Mesenchymal stem cell (in vitro differentiated cells and primary cell): ENCODE measurements around the gene INPP5E.
A peak's percentile ranks its signal among the peaks of the same experiment; 100 is the strongest.

Experiments used
- DNase-seq: peaks from one replicate; pipeline ENCODE4 v3.0.0-alpha.2; 2013
- H2AFZ ChIP-seq: one replicate; pipeline ENCODE4 v1.6.1; 2013; ENCODE audit warnings: low read depth, mild to moderate bottlenecking, control low read depth, inconsistent platforms, low read length, moderate library complexity
- H2AK5ac ChIP-seq: 2 replicates; pipeline ENCODE4 v1.6.1; 2013; ENCODE audit warnings: low read length, moderate library complexity, mild to moderate bottlenecking, inconsistent platforms; ENCODE audit not compliant: severe bottlenecking
- H2BK120ac ChIP-seq: one replicate; pipeline ENCODE4 v1.6.1; 2013; ENCODE audit warnings: low read depth, mild to moderate bottlenecking, inconsistent platforms, low read length, moderate library complexity
- H2BK12ac ChIP-seq, 2 experiments: one replicate each; pipeline ENCODE4 v1.6.1; 2013; ENCODE audit warnings: inconsistent platforms in 2 of 2, low read length in 2 of 2, mild to moderate bottlenecking in 2 of 2, moderate library complexity in 2 of 2, control low read depth in 1 of 2
- H2BK15ac ChIP-seq: one replicate; pipeline ENCODE4 v1.6.1; 2013; ENCODE audit warnings: mild to moderate bottlenecking, low read depth, inconsistent platforms; ENCODE audit not compliant: poor library complexity, severe bottlenecking
- H2BK5ac ChIP-seq: 2 replicates; pipeline ENCODE4 v1.6.1; 2013; ENCODE audit warnings: low read depth, mild to moderate bottlenecking, low read length, control low read depth, inconsistent platforms; ENCODE audit not compliant: poor library complexity, severe bottlenecking
- H3K14ac ChIP-seq, 2 experiments: one replicate each; pipeline ENCODE4 v1.6.1; 2013; ENCODE audit warnings: inconsistent platforms in 2 of 2, low read length in 2 of 2, control low read depth in 1 of 2, mild to moderate bottlenecking in 1 of 2, moderate library complexity in 1 of 2
- H3K18ac ChIP-seq, 2 experiments: one replicate each; pipeline ENCODE4 v1.6.1; 2013; ENCODE audit warnings: inconsistent platforms in 2 of 2, low read length in 2 of 2, control low read depth in 1 of 2, low read depth in 1 of 2, mild to moderate bottlenecking in 1 of 2
- H3K23ac ChIP-seq, 2 experiments: one replicate each; pipeline ENCODE4 v1.6.1; 2013; ENCODE audit warnings: inconsistent platforms in 2 of 2, low read length in 2 of 2, mild to moderate bottlenecking in 2 of 2, moderate library complexity in 2 of 2, control low read depth in 1 of 2
- H3K27ac ChIP-seq: 2 replicates; pipeline ENCODE4 v1.5.1; 2013; ENCODE audit warnings: mild to moderate bottlenecking, moderate library complexity, low read length, control low read depth, inconsistent platforms; ENCODE audit not compliant: poor library complexity, severe bottlenecking
- H3K27me3 ChIP-seq, 2 experiments: 2 replicates each; pipeline versions ENCODE4 v1.6.1 to v1.7.0; 2013; ENCODE audit warnings: low read length in 2 of 2, mild to moderate bottlenecking in 2 of 2, moderate library complexity in 2 of 2, control low read depth in 1 of 2, inconsistent platforms in 1 of 2; ENCODE audit not compliant: control insufficient read depth in 1 of 2, insufficient read depth in 1 of 2
- H3K36me3 ChIP-seq, 2 experiments: 2 replicates each; pipeline versions ENCODE4 v1.6.1 to v1.7.0; 2013; ENCODE audit warnings: low read length in 2 of 2, control low read depth in 1 of 2, inconsistent platforms in 1 of 2, low read depth in 1 of 2, mild to moderate bottlenecking in 1 of 2; ENCODE audit not compliant: insufficient read depth in 2 of 2, control insufficient read depth in 1 of 2
- H3K4ac ChIP-seq, 2 experiments: one replicate each; pipeline ENCODE4 v1.6.1; 2013; ENCODE audit warnings: inconsistent platforms in 2 of 2, low read length in 2 of 2, mild to moderate bottlenecking in 2 of 2, moderate library complexity in 2 of 2, control low read depth in 1 of 2, low read depth in 1 of 2
- H3K4me1 ChIP-seq: 2 replicates; pipeline ENCODE4 v1.6.1; 2013; ENCODE audit warnings: low read depth, low read length, control low read depth; ENCODE audit not compliant: control insufficient read depth, insufficient read depth
- H3K4me2 ChIP-seq: 2 replicates; pipeline ENCODE4 v1.6.1; 2013; ENCODE audit warnings: low read length, mild to moderate bottlenecking, inconsistent platforms; ENCODE audit not compliant: poor library complexity, severe bottlenecking
- H3K4me3 ChIP-seq, 2 experiments: 2 replicates each; pipeline versions ENCODE4 v1.5.1 to v1.7.0; 2013; ENCODE audit warnings: low read length in 2 of 2, mild to moderate bottlenecking in 2 of 2, control low read depth in 1 of 2, low read depth in 1 of 2; ENCODE audit not compliant: insufficient read depth in 1 of 2
- H3K79me1 ChIP-seq: replicated peaks from 2 replicates; pipeline ENCODE4 v1.6.1; 2013; ENCODE audit warnings: mild to moderate bottlenecking, control low read depth, low read length, inconsistent platforms; ENCODE audit not compliant: poor library complexity, severe bottlenecking
- H3K9ac ChIP-seq: 2 replicates; pipeline ENCODE4 v1.7.0; 2013; ENCODE audit warnings: mild to moderate bottlenecking, low read length, moderate library complexity
- H3K9me3 ChIP-seq: 2 replicates; pipeline ENCODE4 v1.7.0; 2013; ENCODE audit warnings: mild to moderate bottlenecking, low read length; ENCODE audit not compliant: control insufficient read depth
- H4K8ac ChIP-seq: one replicate; pipeline ENCODE4 v1.6.1; 2013; ENCODE audit warnings: inconsistent platforms, mild to moderate bottlenecking, low read length, moderate library complexity
- H4K91ac ChIP-seq: one replicate; pipeline ENCODE4 v1.6.1; 2013; ENCODE audit warnings: mild to moderate bottlenecking, low read length, inconsistent platforms
- WGBS: methylation state at CpG from one replicate; pipeline ENCODE4 v1.1.7; 2013; ENCODE audit warnings: mixed read lengths; 5-methylcytosine and 5-hydroxymethylcytosine counted together

INPP5E gene

DNA sequence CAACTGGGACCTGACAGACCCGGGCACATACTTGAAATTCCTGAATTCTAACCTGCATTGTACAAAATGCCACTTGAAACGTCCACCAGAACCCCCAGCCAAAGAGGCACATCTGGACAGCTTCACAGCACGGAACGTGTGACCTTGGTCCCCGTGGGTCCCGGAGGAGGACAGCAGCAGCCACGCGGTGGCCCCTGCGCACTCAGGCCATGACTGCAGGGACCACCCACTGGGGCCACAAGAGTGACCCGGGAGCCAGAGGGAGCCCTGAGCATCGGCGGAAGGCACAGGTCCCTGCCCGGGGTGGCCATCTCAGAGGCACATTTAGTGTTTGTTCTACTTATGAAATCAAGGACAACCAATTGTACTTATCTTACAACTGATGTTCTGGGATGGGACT is 37.6 kb downstream of the INPP5E start:
- no peaks in the 10 kb centered on the region for H3K27me3 ChIP-seq
- H2BK12ac ChIP-seq, result no peak overlapping the region
- no peak for DNase-seq
- no peak overlapping the region for H2BK120ac ChIP-seq
- no peak overlapping the region for H2BK15ac ChIP-seq
- H4K91ac ChIP-seq, result no peak overlapping the region
- H3K9ac ChIP-seq, result peak overlapping the region; percentile 93
- peaks cover 18% of the 10 kb centered on the region for H3K4me1 ChIP-seq
- no peak overlapping the region for H3K27ac ChIP-seq
- no peak overlapping the region for H3K14ac ChIP-seq
- H4K8ac ChIP-seq, result no peak overlapping the region
- no peak overlapping the region for H3K4ac ChIP-seq
- H2AFZ ChIP-seq, result no peak overlapping the region
- peaks cover 25% of the 10 kb centered on the region for H3K79me1 ChIP-seq
- no peak overlapping the region for H2BK5ac ChIP-seq
- H3K4me2 ChIP-seq, result no peak overlapping the region
- WGBS, result 87% methylated on average over 10 of the region's 13 CpGs
- peaks cover 54 to 64% of the 10 kb centered on the region in 2 experiments for H3K36me3 ChIP-seq
- no peak overlapping the region for H2AK5ac ChIP-seq
- no peak overlapping the region for H3K23ac ChIP-seq
- no peak overlapping the region for H3K18ac ChIP-seq
- H3K9me3 ChIP-seq, result no peaks in the 10 kb centered on the region
- H3K4me3 ChIP-seq, result no peak overlapping the region

DNA sequence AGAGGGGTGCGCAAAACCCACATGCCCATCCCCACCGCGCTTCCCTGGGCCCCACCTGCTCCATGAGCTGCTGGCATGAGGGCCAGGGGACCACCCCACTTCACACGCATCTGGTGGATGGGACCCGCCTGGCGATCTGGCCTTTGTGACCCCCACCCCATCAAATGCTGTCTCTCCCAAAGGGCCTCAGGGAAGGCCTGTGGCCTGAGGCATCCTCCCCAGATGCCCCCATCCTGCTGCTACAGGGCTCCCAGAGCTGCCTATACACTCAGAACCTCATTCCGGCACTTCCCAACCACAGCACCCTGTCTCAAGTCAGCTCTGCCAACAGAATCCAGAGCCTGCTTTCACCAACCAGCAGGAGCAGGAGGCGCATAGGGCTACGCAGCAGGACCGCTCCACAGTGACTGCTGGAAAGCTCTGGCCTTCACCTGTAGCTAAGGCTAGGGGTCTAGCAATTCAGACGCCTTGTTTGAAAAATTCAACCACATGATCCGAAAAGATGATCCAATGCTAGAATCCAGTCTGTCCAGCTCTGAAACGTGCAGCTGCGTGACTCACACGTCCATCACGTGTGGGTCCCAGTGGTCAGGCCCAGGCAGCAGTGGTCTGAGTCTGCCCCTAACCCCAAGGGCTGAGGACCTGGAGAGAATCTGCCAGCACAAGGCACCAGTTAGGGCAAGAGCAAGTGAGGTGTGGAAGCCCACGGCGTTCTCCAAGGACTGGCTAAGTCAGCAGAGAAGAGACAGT is 38.3 kb downstream of the INPP5E start:
- 92% methylated on average over 18 of the region's 18 CpGs for WGBS
- H3K27me3 ChIP-seq, result no peaks in the 10 kb centered on the region
- no peak overlapping the region for H3K4me3 ChIP-seq
- no peak overlapping the region for H3K4me2 ChIP-seq
- no peak overlapping the region for H2BK5ac ChIP-seq
- peaks cover 18% of the 10 kb centered on the region for H3K4me1 ChIP-seq
- peaks cover 56 to 67% of the 10 kb centered on the region in 2 experiments for H3K36me3 ChIP-seq
- no peak overlapping the region for H3K4ac ChIP-seq
- H3K23ac ChIP-seq, result no peak overlapping the region
- H2BK120ac ChIP-seq, result no peak overlapping the region
- H4K91ac ChIP-seq, result no peak overlapping the region
- peak overlapping the region; percentile 93 for H3K9ac ChIP-seq
- H4K8ac ChIP-seq, result no peak overlapping the region
- no peak overlapping the region for H2BK15ac ChIP-seq
- H3K79me1 ChIP-seq, result peaks cover 28% of the 10 kb centered on the region
- H2BK12ac ChIP-seq, result no peak overlapping the region
- H3K14ac ChIP-seq, result no peak overlapping the region
- no peak overlapping the region for H3K27ac ChIP-seq
- H2AK5ac ChIP-seq, result no peak overlapping the region
- H2AFZ ChIP-seq, result no peak overlapping the region
- DNase-seq, result peak; percentile 15
- no peak overlapping the region for H3K18ac ChIP-seq
- H3K9me3 ChIP-seq, result no peaks in the 10 kb centered on the region

DNA sequence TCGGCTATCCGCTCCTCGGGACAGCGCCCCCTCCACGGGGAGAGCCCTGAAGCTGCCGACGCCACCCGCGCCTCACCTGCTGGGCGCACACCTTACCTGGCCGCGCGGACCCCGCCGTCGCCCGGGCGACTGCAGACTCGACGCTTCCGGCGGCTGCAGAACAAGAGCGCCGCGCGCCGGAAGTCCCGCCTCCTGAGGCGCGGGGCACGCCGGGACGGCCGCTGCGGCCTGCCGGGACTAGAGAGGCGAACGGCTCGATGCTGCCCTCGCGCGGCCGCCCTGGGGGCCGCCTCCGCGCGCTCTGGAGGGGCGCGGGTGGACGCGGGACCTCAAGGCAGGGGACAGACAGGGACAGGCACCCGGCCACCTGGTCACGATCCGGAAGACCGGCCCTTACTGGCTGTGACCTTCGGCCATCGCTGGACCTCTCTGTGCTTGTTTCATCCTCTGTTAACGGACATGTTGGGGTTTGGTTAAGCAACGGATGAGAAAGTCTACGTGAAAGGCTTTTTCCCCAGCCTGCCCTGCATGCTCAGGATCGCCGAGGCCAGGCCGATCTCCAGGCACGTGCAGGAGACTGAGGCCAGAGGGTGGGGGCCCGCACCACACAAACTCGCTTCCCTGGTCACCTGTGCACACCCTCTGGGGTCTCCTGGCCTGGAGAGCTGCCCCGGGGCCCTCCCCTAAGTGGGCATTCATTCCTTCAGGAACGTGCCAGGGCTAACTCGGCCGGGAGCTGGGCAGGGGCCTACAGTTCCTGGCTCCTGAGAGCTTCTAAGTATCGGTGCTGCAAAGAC is 39.4 kb downstream of the INPP5E start, which contains the start of gene SNAPC4:
Gene SNAPC4, minus strand, starts transcription at position 133 of the 797 bp plus-strand sequence. CDS start 1,742 bp downstream, outside the sequence.
- H2AK5ac ChIP-seq, result no peak within 1 kb of the TSS
- H3K79me1 ChIP-seq, result peaks cover 36% of the 10 kb centered on the region
- no peak within 1 kb of the TSS for H3K23ac ChIP-seq
- H3K18ac ChIP-seq, result peak within 1 kb of the TSS; percentile 26 to 83
- WGBS, result 14% methylated on average over 71 of the region's 71 CpGs
- H3K27me3 ChIP-seq, result no peaks in the 10 kb centered on the region
- H3K27ac ChIP-seq, result no peak within 1 kb of the TSS
- peaks cover 59 to 72% of the 10 kb centered on the region in 2 experiments for H3K36me3 ChIP-seq
- peak within 1 kb of the TSS in 1 of 2 experiments; percentile 91 for H3K14ac ChIP-seq
- no peaks in the 10 kb centered on the region for H3K9me3 ChIP-seq
- H2BK15ac ChIP-seq, result peak within 1 kb of the TSS; percentile 60
- H3K4me3 ChIP-seq, result peak within 1 kb of the TSS; percentile 95 to 96
- H3K9ac ChIP-seq, result peak within 1 kb of the TSS; percentile 93
- H3K4ac ChIP-seq, result peak within 1 kb of the TSS; percentile 69 to 70
- peaks cover 18% of the 10 kb centered on the region for H3K4me1 ChIP-seq
- H2BK120ac ChIP-seq, result peak within 1 kb of the TSS; percentile 74
- H2AFZ ChIP-seq, result no peak within 1 kb of the TSS
- peak within 1 kb of the TSS in 1 of 2 experiments; percentile 75 for H2BK12ac ChIP-seq
- DNase-seq, result peak; percentile 83
- H4K91ac ChIP-seq, result peak within 1 kb of the TSS; percentile 61
- peak within 1 kb of the TSS; percentile 63 for H3K4me2 ChIP-seq
- peak within 1 kb of the TSS; percentile 95 for H4K8ac ChIP-seq
- H2BK5ac ChIP-seq, result no peak within 1 kb of the TSS
